Measurements from ENCODE around the gene ACOXL. TPM values are rescaled to one million over a fixed set of nuclear protein-coding genes. Genes with fewer than 3 reads are reported as not detected.
A peak's percentile ranks its signal among the peaks of the same experiment; 100 is the strongest.

Gene ACOXL
- total and polyA plus RNA-seq, 10 of the 15 experiments (the other 5 are each of a cell fraction or from before 2014, with no cell fraction given) = 0.05 to 1.3 (median 0.71) TPM

DNA sequence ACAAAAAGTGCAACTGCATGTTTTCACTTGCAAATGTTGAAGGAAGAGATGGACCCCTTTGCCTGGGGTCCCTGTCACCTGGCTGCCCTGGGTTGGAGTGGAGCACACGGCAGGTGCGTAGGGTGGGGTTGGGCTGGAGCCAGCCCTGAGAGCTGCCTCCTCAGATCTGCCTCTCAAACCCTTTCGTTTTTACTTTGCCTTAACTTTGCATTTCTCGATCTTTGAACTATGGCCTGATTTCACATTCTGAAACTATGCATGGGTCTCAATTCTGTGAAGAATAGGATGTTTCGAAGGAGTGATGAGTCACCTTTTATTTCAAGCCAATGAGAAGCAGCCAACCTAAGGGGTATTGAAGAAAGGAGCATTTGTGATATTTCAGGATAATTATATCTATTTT lies 132.8 kb downstream of the ACOXL start (continued):
- TF ChIP-seq, protein P1, sequence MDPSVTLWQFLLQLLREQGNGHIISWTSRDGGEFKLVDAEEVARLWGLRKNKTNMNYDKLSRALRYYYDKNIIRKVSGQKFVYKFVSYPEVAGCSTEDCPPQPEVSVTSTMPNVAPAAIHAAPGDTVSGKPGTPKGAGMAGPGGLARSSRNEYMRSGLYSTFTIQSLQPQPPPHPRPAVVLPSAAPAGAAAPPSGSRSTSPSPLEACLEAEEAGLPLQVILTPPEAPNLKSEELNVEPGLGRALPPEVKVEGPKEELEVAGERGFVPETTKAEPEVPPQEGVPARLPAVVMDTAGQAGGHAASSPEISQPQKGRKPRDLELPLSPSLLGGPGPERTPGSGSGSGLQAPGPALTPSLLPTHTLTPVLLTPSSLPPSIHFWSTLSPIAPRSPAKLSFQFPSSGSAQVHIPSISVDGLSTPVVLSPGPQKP (IDR thresholded peaks at IDR 0.05; ENCODE audit: low read depth, low read length) = no peak
- TF ChIP-seq SREBF1 (IDR thresholded peaks at IDR 0.05; ENCODE audit: low read length) (peak; percentile 58; the same call in 1 of the 2 replicates), POLR2AphosphoS2 (IDR thresholded peaks at IDR 0.05; ENCODE audit: low read depth, low read length) (no peak), ZNF217 (IDR thresholded peaks at IDR 0.05) (peak; percentile 57; the same call in 1 of the 2 replicates), CBX5 (IDR thresholded peaks at IDR 0.05; ENCODE audit: low read depth) (no peak), BMI1 (IDR thresholded peaks at IDR 0.05; ENCODE audit: borderline replicate concordance) (no peak), MTA3 (IDR thresholded peaks at IDR 0.05; ENCODE audit: borderline replicate concordance, low read length) (no peak; the same call in 1 of the 2 replicates), TCF3 (IDR thresholded peaks at IDR 0.05; ENCODE audit: borderline replicate concordance, insufficient read depth, low read depth, low read length) (peak; percentile 53; the same call in 1 of the 2 replicates), SMC3 (IDR thresholded peaks at IDR 0.05; ENCODE audit: borderline replicate concordance, low read length) (no peak), HDAC6 (IDR thresholded peaks at IDR 0.05; ENCODE audit: unreplicated experiment) (no peak), CREM (IDR thresholded peaks at IDR 0.05; ENCODE audit: low read depth) (peak; percentile 34; the same call in 1 of the 2 replicates), POU2F2 (IDR thresholded peaks at IDR 0.05; ENCODE audit: borderline replicate concordance, low read depth, low read length) (peak; percentile 93; the same call in 2 of the 3 replicates), RAD21 (IDR thresholded peaks at IDR 0.05; ENCODE audit: insufficient read depth, low read depth, low read length) (no peak), ESRRA (IDR thresholded peaks at IDR 0.05; ENCODE audit: low read length) (no peak), MYB (IDR thresholded peaks at IDR 0.05; ENCODE audit: borderline replicate concordance, low read depth, low read length) (no peak), DPF2 (IDR thresholded peaks at IDR 0.05) (no peak), POLR2AphosphoS5 (IDR thresholded peaks at IDR 0.05; ENCODE audit: low read length) (no peak)
- TF ChIP-seq, protein P2, sequence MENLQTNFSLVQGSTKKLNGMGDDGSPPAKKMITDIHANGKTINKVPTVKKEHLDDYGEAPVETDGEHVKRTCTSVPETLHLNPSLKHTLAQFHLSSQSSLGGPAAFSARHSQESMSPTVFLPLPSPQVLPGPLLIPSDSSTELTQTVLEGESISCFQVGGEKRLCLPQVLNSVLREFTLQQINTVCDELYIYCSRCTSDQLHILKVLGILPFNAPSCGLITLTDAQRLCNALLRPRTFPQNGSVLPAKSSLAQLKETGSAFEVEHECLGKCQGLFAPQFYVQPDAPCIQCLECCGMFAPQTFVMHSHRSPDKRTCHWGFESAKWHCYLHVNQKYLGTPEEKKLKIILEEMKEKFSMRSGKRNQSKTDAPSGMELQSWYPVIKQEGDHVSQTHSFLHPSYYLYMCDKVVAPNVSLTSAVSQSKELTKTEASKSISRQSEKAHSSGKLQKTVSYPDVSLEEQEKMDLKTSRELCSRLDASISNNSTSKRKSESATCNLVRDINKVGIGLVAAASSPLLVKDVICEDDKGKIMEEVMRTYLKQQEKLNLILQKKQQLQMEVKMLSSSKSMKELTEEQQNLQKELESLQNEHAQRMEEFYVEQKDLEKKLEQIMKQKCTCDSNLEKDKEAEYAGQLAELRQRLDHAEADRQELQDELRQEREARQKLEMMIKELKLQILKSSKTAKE (IDR thresholded peaks at IDR 0.05; ENCODE audit: low read depth, poor library complexity, severe bottlenecking) = no peak
- TF ChIP-seq, protein P3, sequence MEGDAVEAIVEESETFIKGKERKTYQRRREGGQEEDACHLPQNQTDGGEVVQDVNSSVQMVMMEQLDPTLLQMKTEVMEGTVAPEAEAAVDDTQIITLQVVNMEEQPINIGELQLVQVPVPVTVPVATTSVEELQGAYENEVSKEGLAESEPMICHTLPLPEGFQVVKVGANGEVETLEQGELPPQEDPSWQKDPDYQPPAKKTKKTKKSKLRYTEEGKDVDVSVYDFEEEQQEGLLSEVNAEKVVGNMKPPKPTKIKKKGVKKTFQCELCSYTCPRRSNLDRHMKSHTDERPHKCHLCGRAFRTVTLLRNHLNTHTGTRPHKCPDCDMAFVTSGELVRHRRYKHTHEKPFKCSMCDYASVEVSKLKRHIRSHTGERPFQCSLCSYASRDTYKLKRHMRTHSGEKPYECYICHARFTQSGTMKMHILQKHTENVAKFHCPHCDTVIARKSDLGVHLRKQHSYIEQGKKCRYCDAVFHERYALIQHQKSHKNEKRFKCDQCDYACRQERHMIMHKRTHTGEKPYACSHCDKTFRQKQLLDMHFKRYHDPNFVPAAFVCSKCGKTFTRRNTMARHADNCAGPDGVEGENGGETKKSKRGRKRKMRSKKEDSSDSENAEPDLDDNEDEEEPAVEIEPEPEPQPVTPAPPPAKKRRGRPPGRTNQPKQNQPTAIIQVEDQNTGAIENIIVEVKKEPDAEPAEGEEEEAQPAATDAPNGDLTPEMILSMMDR (IDR thresholded peaks at IDR 0.05 in 2 of 3, conservative IDR thresholded peaks at IDR 0.05 in 1 of 3; ENCODE audit: control insufficient read depth in 2 of 3, extremely low read depth in 1 of 3, insufficient read depth in 1 of 3, low read depth in 3 of 3, low read length in 3 of 3) = no peak
- TF ChIP-seq, protein P4, sequence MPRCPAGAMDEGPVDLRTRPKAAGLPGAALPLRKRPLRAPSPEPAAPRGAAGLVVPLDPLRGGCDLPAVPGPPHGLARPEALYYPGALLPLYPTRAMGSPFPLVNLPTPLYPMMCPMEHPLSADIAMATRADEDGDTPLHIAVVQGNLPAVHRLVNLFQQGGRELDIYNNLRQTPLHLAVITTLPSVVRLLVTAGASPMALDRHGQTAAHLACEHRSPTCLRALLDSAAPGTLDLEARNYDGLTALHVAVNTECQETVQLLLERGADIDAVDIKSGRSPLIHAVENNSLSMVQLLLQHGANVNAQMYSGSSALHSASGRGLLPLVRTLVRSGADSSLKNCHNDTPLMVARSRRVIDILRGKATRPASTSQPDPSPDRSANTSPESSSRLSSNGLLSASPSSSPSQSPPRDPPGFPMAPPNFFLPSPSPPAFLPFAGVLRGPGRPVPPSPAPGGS (IDR thresholded peaks at IDR 0.05; ENCODE audit: borderline replicate concordance, insufficient read depth, low read depth, low read length, poor library complexity, severe bottlenecking) = no peak
- TF ChIP-seq, protein P5, sequence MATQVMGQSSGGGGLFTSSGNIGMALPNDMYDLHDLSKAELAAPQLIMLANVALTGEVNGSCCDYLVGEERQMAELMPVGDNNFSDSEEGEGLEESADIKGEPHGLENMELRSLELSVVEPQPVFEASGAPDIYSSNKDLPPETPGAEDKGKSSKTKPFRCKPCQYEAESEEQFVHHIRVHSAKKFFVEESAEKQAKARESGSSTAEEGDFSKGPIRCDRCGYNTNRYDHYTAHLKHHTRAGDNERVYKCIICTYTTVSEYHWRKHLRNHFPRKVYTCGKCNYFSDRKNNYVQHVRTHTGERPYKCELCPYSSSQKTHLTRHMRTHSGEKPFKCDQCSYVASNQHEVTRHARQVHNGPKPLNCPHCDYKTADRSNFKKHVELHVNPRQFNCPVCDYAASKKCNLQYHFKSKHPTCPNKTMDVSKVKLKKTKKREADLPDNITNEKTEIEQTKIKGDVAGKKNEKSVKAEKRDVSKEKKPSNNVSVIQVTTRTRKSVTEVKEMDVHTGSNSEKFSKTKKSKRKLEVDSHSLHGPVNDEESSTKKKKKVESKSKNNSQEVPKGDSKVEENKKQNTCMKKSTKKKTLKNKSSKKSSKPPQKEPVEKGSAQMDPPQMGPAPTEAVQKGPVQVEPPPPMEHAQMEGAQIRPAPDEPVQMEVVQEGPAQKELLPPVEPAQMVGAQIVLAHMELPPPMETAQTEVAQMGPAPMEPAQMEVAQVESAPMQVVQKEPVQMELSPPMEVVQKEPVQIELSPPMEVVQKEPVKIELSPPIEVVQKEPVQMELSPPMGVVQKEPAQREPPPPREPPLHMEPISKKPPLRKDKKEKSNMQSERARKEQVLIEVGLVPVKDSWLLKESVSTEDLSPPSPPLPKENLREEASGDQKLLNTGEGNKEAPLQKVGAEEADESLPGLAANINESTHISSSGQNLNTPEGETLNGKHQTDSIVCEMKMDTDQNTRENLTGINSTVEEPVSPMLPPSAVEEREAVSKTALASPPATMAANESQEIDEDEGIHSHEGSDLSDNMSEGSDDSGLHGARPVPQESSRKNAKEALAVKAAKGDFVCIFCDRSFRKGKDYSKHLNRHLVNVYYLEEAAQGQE (IDR thresholded peaks at IDR 0.05; ENCODE audit: low read depth, low read length) = no peak

Data from GM12878 (cell line).